Activated CD8-positive, alpha-beta T cell treated with anti-CD3 and anti-CD28 coated beads for 36 hours (primary cell): ENCODE results near the gene FGF22. TPM values are rescaled to one million over a fixed set of nuclear protein-coding genes. Genes with fewer than 3 reads are reported as not detected.
"Not testable (repeated sequence)": the region's sequence is repeated elsewhere in the genome, so short reads cannot be mapped to it uniquely, and the experiment has no call there.

Source experiments
- ATAC-seq: fragments of 200-7000 bp; cut with Tn5 transposase; one replicate; pipeline ENCODE4 v1.10.0; 2021; ENCODE audit warnings: mild to moderate bottlenecking, moderate library complexity
- CTCF ChIA-PET: fragments of 350-600 bp; sonication (Branson Sonifier 250); formaldehyde crosslinking; loops from one replicate; lab custom pipeline; 2021; ENCODE audit warnings: antibody characterized with exemption; lab: Charles Lee
- POLR2A ChIA-PET: fragments of 350-600 bp; sonication (Branson Sonifier 250); formaldehyde crosslinking; loops from one replicate; lab custom pipeline; 2021; ENCODE audit warnings: antibody characterized with exemption; lab: Charles Lee
- DNase-seq: peaks from one replicate; pipeline ENCODE4 v3.0.0-alpha.2; 2020
- H3K27ac Mint-ChIP-seq: one replicate; pipeline ENCODE4 v1.8.0; 2021; ENCODE audit warnings: mild to moderate bottlenecking, mixed read lengths
- H3K27me3 Mint-ChIP-seq: one replicate; pipeline ENCODE4 v1.8.0; 2021; ENCODE audit warnings: mixed read lengths
- H3K36me3 Mint-ChIP-seq: one replicate; pipeline ENCODE4 v1.8.0; 2021; ENCODE audit warnings: low read depth, mixed read lengths
- H3K4me1 Mint-ChIP-seq: one replicate; pipeline ENCODE4 v1.8.0; 2021; ENCODE audit warnings: low read depth, mixed read lengths
- H3K4me3 Mint-ChIP-seq: one replicate; pipeline ENCODE4 v1.8.0; 2021; ENCODE audit warnings: mild to moderate bottlenecking, moderate library complexity, mixed read lengths
- H3K9me3 Mint-ChIP-seq: one replicate; pipeline ENCODE4 v1.8.0; 2021; ENCODE audit warnings: mixed read lengths
- CTCF ChIP-seq: fragments of 200-600 bp; IDR thresholded peaks from one replicate; pipeline ENCODE4 v1.8.0; 2022; ENCODE audit warnings: antibody characterized with exemption, mild to moderate bottlenecking
- intact Hi-C: fragments of 100-400 bp; cut with micrococcal nuclease; formaldehyde crosslinking; loops from one replicate; pipeline ENCODE4 v1.10.0; 2022
- total RNA-seq, 2 experiments: library from RNA; stranded (reverse); gene quantifications; one replicate each; pipeline ENCODE4 v1.2.3, GENCODE V29; 2021

Gene FGF22
- total RNA-seq, 2 experiments from 2014 or later = 0.16 TPM; not detected in 1

- Mint-ChIP-seq H3K9me3 (peaks cover 2% of the 10 kb centered on the region), H3K27me3 (peaks cover 2% of the 10 kb centered on the region), H3K27ac (no peak overlapping the region), H3K36me3 (no peaks in the 10 kb centered on the region), H3K4me1 (no peaks in the 10 kb centered on the region), H3K4me3 (no peak overlapping the region)
- ChIA-PET POLR2A (interaction anchor here (0.7 kb wide), 2 partner anchors 16 to 97 kb away, joined by 3 read pairs; no protein-coding TSS in a partner anchor), CTCF (interaction anchor here (0.9 to 1.3 kb wide), 2 partner anchors 9 to 13 kb away, joined by 3 read pairs; no protein-coding TSS in a partner anchor)
- TF ChIP-seq CTCF = no peak
- DNase-seq = peak; percentile 40
- no peak for ATAC-seq
- intact Hi-C loops = no loop called here
Observed at GRCh38 chr19:597406-598315, 42.0 kb upstream of the FGF22 start.

DNA sequence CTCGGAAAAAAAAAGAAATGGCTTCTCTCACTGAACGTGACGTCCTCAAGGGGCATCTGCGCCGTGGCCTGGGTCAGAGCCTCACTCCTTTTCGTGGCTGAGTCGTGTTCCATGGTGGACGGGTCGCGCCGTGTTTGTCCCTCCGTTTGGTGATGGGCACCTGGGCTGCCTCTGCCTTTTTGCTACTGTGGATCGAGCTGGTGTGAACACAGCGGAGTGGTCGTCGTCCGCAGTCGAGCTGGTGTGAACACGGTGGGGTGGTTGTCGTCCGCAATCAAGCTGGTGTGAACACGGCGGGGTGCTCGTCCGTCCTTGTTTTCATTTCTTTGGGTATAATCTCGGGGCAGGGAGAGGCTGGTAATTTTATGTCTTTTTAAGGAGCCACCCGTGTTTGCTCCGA is 38.4 kb upstream of the FGF22 start:
- H3K36me3 Mint-ChIP-seq = no peaks in the 10 kb centered on the region
- TF ChIP-seq CTCF = no peak

DNA sequence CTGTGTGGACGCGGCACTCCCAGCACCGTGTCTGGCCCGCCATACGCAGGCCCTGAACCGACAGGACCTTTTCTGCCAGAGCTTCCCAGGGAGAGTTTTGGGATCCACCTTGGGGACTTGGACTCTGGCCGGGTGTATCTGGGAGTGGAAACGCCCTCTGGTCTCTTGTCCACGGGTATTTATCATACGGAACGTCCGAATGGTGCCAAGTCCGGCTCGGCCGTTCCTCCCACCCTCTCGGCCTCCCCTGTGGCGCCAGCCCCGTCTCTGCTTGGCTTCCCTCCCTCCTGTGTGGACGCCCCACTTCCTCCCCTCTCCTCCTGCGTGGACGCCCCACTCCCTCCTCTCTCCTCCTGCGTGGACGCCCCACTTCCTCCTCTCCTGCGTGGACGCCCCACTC is 37.9 kb upstream of the FGF22 start:
- Mint-ChIP-seq H3K4me1 (no peaks in the 10 kb centered on the region), H3K27ac (no peak overlapping the region), H3K27me3 (no peaks in the 10 kb centered on the region), H3K4me3 (no peak overlapping the region), H3K36me3 (no peaks in the 10 kb centered on the region), H3K9me3 (peaks cover 2% of the 10 kb centered on the region)
- ChIA-PET CTCF (no interaction called here), POLR2A (no interaction called here)
- ATAC-seq = no peak
- no peak for DNase-seq
- no peak for TF ChIP-seq CTCF
- intact Hi-C loops = no loop called here

More for the DNA sequence above, 38.4 kb upstream of the FGF22 start:
- no peak for DNase-seq
- intact Hi-C loops = no loop called here
- Mint-ChIP-seq H3K4me3 (no peak overlapping the region), H3K9me3 (peaks cover 2% of the 10 kb centered on the region), H3K27ac (no peak overlapping the region), H3K27me3 (no peaks in the 10 kb centered on the region), H3K4me1 (no peaks in the 10 kb centered on the region)
- ChIA-PET POLR2A (no interaction called here), CTCF (no interaction called here)
- no peak for ATAC-seq

- TF ChIP-seq CTCF = no peak
- H3K36me3 Mint-ChIP-seq = no peaks in the 10 kb centered on the region
- intact Hi-C loops = no loop called here
- peaks cover 2% of the 10 kb centered on the region for H3K9me3 Mint-ChIP-seq
- H3K27ac Mint-ChIP-seq = no peak overlapping the region
- ATAC-seq (no peak), DNase-seq (no peak)
- H3K27me3 Mint-ChIP-seq = no peaks in the 10 kb centered on the region
- H3K4me3 Mint-ChIP-seq = no peak overlapping the region
- ChIA-PET POLR2A (no interaction called here), CTCF (no interaction called here)
- no peaks in the 10 kb centered on the region for H3K4me1 Mint-ChIP-seq
Observed at GRCh38 chr19:602391-603301, 37.0 kb upstream of the FGF22 start.

- DNase-seq, H3K4me1 Mint-ChIP-seq, H3K27ac Mint-ChIP-seq, ATAC-seq, intact Hi-C loops, CTCF ChIA-PET, H3K27me3 Mint-ChIP-seq, H3K9me3 Mint-ChIP-seq, H3K36me3 Mint-ChIP-seq, H3K4me3 Mint-ChIP-seq, POLR2A ChIA-PET: not testable (repeated sequence)
Observed at GRCh38 chr19:603302-603639, 36.4 kb upstream of the FGF22 start.

GRCh38 chr19:603779-604178 is 35.9 kb upstream of the FGF22 start:
- ATAC-seq = peak; percentile 63
- H3K36me3 Mint-ChIP-seq, H3K4me3 Mint-ChIP-seq, H3K27ac Mint-ChIP-seq, H3K4me1 Mint-ChIP-seq, H3K27me3 Mint-ChIP-seq, CTCF ChIA-PET, intact Hi-C loops, H3K9me3 Mint-ChIP-seq, POLR2A ChIA-PET: not testable (repeated sequence)
- peak; percentile 37 for DNase-seq
